ENCODE data around the gene STKLD1. TPM values are rescaled to one million over a fixed set of nuclear protein-coding genes. Genes with fewer than 3 reads are reported as not detected.

STKLD1 gene
- total RNA-seq, 4 donors from 2014 or later = not detected

- no peak for TF ChIP-seq CTCF (IDR thresholded peaks at IDR 0.05)
- ATAC-seq (ENCODE audit: low FRiP score) (no peak), DNase-seq (ENCODE audit: low spot score) (no peak)
Measured at GRCh38 chr9:133379153-133380086, 3.3 kb downstream of the STKLD1 start.

GRCh38 chr9:133380734-133381133, 4.6 kb downstream of the STKLD1 start:
- no peak for ATAC-seq (ENCODE audit: low FRiP score)
- no peak for TF ChIP-seq CTCF (IDR thresholded peaks at IDR 0.05)
- DNase-seq (ENCODE audit: low spot score) = no peak

GRCh38 chr9:133382507-133383141, 6.5 kb downstream of the STKLD1 start:
- DNase-seq (ENCODE audit: low spot score) (no peak), ATAC-seq (ENCODE audit: low FRiP score) (no peak)
- TF ChIP-seq CTCF (IDR thresholded peaks at IDR 0.05) = no peak

- no peak for ATAC-seq (ENCODE audit: low FRiP score)
Measured at GRCh38 chr9:133383438-133383837, 7.3 kb downstream of the STKLD1 start.

GRCh38 chr9:133384736-133385321, 8.7 kb downstream of the STKLD1 start:
- TF ChIP-seq CTCF (IDR thresholded peaks at IDR 0.05) = no peak
- no peak for DNase-seq (ENCODE audit: low spot score)
- ATAC-seq (ENCODE audit: low FRiP score) = no peak

More at GRCh38 chr9:133383438-133383837, 7.3 kb downstream of the STKLD1 start:
- no peak for DNase-seq (ENCODE audit: low spot score)
- no peak for TF ChIP-seq CTCF (IDR thresholded peaks at IDR 0.05)

GRCh38 chr9:133385452-133385851, 9.3 kb downstream of the STKLD1 start:
- DNase-seq (ENCODE audit: low spot score) (no peak), ATAC-seq (ENCODE audit: low FRiP score) (no peak)
- no peak for TF ChIP-seq CTCF (IDR thresholded peaks at IDR 0.05)
